Smooth muscle cell (in vitro differentiated cells): Measurements from ENCODE around the gene FAM131B. TPM values are rescaled to one million over a fixed set of nuclear protein-coding genes. Genes with fewer than 3 reads are reported as not detected.

ENCODE experiments used
- DNase-seq: peaks from one replicate; lab custom pipeline; 2025; ENCODE audit not compliant: unreplicated experiment; lab: John Stamatoyannopoulos, UW
- H2AFZ ChIP-seq: fragments of 200-600 bp; sonication (generic); 2 replicates; pipeline ENCODE4 v1.6.0; 2016; ENCODE audit warnings: antibody characterized with exemption, low read depth, mild to moderate bottlenecking
- H3F3A ChIP-seq: fragments of 200-600 bp; sonication (generic); 2 replicates; pipeline ENCODE4 v1.6.0; 2017; ENCODE audit warnings: antibody characterized with exemption, low read depth
- H3K27ac ChIP-seq: fragments of 200-600 bp; sonication (generic); 2 replicates; pipeline ENCODE4 v1.5.1; 2016; ENCODE audit warnings: low read depth, mild to moderate bottlenecking
- H3K27me3 ChIP-seq: fragments of 200-600 bp; sonication (generic); 2 replicates; pipeline ENCODE4 v1.6.1; 2016; ENCODE audit warnings: low read depth, mild to moderate bottlenecking
- H3K36me3 ChIP-seq: fragments of 200-600 bp; sonication (generic); 2 replicates; pipeline ENCODE4 v1.5.1; 2016; ENCODE audit warnings: low read depth
- H3K4me1 ChIP-seq: fragments of 200-600 bp; sonication (generic); 2 replicates; pipeline ENCODE4 v1.5.1; 2016; ENCODE audit warnings: low read depth
- H3K4me2 ChIP-seq: fragments of 200-600 bp; sonication (generic); 2 replicates; pipeline ENCODE4 v1.6.0; 2016; ENCODE audit warnings: mild to moderate bottlenecking
- H3K4me3 ChIP-seq: fragments of 200-600 bp; sonication (generic); 2 replicates; pipeline ENCODE4 v1.5.1; 2016; ENCODE audit warnings: mild to moderate bottlenecking
- H3K79me2 ChIP-seq: fragments of 200-600 bp; sonication (generic); 2 replicates; pipeline ENCODE4 v1.6.0; 2016; ENCODE audit warnings: low read depth, mild to moderate bottlenecking
- H3K9ac ChIP-seq: fragments of 200-600 bp; sonication (generic); 2 replicates; pipeline ENCODE4 v1.6.0; 2016; ENCODE audit warnings: low read depth
- H3K9me3 ChIP-seq: fragments of 200-600 bp; sonication (generic); replicated peaks from 2 replicates; pipeline ENCODE4 v1.5.1; 2016; ENCODE audit warnings: low read depth
- H4K20me1 ChIP-seq: fragments of 200-600 bp; sonication (generic); 2 replicates; pipeline ENCODE4 v1.6.0; 2016; ENCODE audit warnings: low read depth
- WGBS: methylation state at CpG from one replicate; pipeline ENCODE4 v1.1.7; 2016; ENCODE audit warnings: low lambda C conversion rate; 5-methylcytosine and 5-hydroxymethylcytosine counted together
- polyA plus RNA-seq: library from polyadenylated mRNA; unstranded; fragments of >200 nt; fragmentation: Nextera tagmentation; extraction: Ambion mirVana; gene quantifications from 2 replicates; pipeline ENCODE4 v1.2.1, GENCODE V29; 2016
- total RNA-seq: library from RNA; depleted of rRNA; stranded (reverse); fragments of >200 nt; gene quantifications from 2 replicates; pipeline ENCODE4 v1.2.3, GENCODE V29; 2014
- TF ChIP-seq, protein P1 (sequence below): fragments of 200-600 bp; sonication (generic); IDR thresholded peaks from 2 replicates; pipeline ENCODE4 v1.5.1; 2017; ENCODE audit warnings: borderline replicate concordance, mild to moderate bottlenecking, antibody characterized with exemption; ENCODE audit not compliant: insufficient read depth, poor library complexity, severe bottlenecking

The FAM131B gene
- total and polyA plus RNA-seq, 2 experiments from 2014 or later = 0.03 to 0.31 TPM

DNA sequence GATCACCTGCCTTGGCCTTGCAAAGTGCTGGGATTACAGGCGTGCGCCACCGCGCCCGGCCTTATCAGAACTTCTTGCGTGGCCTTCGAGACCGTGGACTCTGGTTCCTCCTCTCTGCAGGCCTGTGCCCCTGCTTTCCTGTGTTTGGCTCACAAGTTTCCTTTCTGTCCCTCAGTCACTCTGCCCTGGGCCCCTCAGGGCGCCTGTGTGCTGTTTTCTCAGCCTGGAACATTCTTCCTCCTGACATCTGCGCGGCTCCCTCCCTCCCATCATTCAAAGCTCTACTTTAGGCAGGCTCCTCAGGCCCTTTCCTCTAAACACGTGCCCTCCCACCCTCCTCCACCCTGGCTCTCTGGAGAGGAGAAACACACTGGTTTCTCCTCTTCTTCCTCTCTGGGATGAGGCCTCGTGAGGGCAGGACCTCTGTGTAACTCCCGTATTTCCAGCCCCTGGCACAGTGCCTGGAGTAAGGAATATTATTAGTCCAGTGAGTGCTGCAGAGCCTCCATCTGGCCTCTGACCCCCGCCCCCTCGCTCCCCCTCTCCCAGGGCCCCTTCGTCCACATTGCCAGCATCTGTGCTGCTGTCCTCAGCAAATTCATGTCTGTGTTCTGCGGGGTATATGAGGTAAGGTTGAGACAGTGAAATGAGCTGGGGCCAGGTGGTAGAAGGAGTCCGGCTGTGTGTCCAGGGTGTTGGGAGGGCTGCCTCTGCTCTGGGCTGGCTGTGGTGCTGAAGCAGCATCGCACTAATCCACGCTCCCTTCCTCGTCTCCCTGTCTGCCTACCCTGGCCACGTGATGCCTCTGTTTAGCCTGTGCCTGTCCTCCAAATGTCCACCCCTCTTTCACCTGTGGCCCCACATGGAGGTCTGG is 39.5 kb downstream of the FAM131B start:
- Histone ChIP-seq H3K4me1 (no peaks in the 10 kb centered on the region), H4K20me1 (no peaks in the 10 kb centered on the region), H3F3A (no peaks in the 10 kb centered on the region), H3K27me3 (no peaks in the 10 kb centered on the region), H3K79me2 (no peaks in the 10 kb centered on the region), H3K4me3 (no peak overlapping the region), H3K4me2 (no peak overlapping the region), H3K9me3 (no peaks in the 10 kb centered on the region), H3K36me3 (no peaks in the 10 kb centered on the region), H3K9ac (no peak overlapping the region), H3K27ac (no peak overlapping the region), H2AFZ (no peak overlapping the region)
- TF ChIP-seq, protein P1, sequence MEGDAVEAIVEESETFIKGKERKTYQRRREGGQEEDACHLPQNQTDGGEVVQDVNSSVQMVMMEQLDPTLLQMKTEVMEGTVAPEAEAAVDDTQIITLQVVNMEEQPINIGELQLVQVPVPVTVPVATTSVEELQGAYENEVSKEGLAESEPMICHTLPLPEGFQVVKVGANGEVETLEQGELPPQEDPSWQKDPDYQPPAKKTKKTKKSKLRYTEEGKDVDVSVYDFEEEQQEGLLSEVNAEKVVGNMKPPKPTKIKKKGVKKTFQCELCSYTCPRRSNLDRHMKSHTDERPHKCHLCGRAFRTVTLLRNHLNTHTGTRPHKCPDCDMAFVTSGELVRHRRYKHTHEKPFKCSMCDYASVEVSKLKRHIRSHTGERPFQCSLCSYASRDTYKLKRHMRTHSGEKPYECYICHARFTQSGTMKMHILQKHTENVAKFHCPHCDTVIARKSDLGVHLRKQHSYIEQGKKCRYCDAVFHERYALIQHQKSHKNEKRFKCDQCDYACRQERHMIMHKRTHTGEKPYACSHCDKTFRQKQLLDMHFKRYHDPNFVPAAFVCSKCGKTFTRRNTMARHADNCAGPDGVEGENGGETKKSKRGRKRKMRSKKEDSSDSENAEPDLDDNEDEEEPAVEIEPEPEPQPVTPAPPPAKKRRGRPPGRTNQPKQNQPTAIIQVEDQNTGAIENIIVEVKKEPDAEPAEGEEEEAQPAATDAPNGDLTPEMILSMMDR = no peak
- WGBS = 80% methylated on average over 23 of the region's 23 CpGs
- DNase-seq = no peak

DNA sequence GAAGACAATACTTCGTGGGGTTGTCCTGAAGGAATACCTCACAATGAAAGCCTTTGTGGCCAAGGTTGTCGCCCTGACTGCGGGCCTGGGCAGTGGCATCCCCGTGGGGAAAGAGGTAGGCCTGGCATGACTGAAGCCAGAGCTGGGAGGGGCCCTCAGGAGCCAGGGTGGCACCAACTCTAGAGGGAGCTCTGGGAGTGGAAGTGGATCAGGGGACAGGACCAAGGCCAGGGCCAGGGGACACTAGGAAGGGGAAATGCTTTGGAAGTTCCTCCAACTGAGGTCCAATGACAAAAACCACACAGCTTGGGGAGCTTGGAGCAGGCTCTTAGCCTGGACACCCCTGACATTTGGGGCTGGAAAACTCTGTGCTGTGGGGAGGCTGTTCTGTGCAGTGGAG is 40.8 kb downstream of the FAM131B start:
- H3K36me3 ChIP-seq = no peaks in the 10 kb centered on the region
- no peak overlapping the region for H3K4me2 ChIP-seq
- no peaks in the 10 kb centered on the region for H3K79me2 ChIP-seq
- H3K4me3 ChIP-seq = no peak overlapping the region
- H3K4me1 ChIP-seq = no peaks in the 10 kb centered on the region
- H3K9me3 ChIP-seq = no peaks in the 10 kb centered on the region
- H3K9ac ChIP-seq = no peak overlapping the region
- 89% methylated on average over 4 of the region's 4 CpGs for WGBS
- H3K27me3 ChIP-seq = no peaks in the 10 kb centered on the region
- no peaks in the 10 kb centered on the region for H3F3A ChIP-seq
- no peak overlapping the region for H2AFZ ChIP-seq
- DNase-seq = no peak
- TF ChIP-seq, protein P1 = no peak
- no peaks in the 10 kb centered on the region for H4K20me1 ChIP-seq
- H3K27ac ChIP-seq = no peak overlapping the region

DNA sequence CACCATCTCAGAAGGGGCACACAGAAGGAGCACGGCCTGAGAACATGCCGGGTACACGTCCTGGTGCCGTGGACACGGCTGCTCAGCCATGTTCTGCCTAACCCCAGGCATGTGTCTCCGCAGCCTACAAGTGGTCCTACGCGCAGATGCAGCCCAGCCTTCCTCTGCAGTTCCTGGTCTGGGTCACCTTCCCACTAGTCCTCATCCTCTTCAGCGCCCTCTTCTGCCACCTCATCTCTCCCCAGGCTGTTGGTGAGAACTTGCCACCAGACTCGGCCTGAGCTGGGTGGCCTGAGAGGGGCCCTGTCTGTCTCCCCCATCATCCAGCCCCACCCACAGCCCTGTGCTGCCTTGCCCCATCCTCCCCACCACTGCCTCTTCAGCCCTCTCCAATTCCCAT is 41.3 kb downstream of the FAM131B start:
- H3K4me2 ChIP-seq = no peak overlapping the region
- H3K27ac ChIP-seq = no peak overlapping the region
- 95% methylated on average over 10 of the region's 10 CpGs for WGBS
- TF ChIP-seq, protein P1 = no peak
- no peaks in the 10 kb centered on the region for H3K9me3 ChIP-seq
- H2AFZ ChIP-seq = no peak overlapping the region
- no peak overlapping the region for H3K4me3 ChIP-seq
- H3K9ac ChIP-seq = no peak overlapping the region
- H3K4me1 ChIP-seq = no peaks in the 10 kb centered on the region
- H3F3A ChIP-seq = no peaks in the 10 kb centered on the region
- H3K36me3 ChIP-seq = no peaks in the 10 kb centered on the region
- H4K20me1 ChIP-seq = no peaks in the 10 kb centered on the region
- H3K27me3 ChIP-seq = no peaks in the 10 kb centered on the region
- no peaks in the 10 kb centered on the region for H3K79me2 ChIP-seq
- no peak for DNase-seq

DNA sequence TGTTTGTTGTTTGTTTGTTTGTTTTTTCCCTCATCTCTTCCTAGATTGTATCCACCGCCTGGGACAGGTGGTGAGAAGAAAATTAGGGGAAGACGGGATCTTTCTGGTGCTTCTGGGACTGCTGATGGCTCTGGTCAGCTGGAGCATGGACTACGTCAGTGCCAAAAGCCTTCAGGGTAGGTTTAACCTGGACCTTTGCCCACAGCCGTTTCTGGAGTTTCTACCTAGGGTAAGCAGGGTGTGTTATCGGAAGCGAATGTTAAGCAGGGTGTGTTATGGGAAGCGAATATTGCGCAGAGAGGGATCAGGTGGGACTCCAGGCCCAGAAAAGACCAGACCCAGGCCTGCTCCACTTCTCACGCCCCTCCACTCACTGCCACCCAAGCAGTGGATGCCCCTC is 41.9 kb downstream of the FAM131B start:
- Histone ChIP-seq H2AFZ (no peak overlapping the region), H3K27ac (no peak overlapping the region), H3K9me3 (no peaks in the 10 kb centered on the region), H3K4me1 (no peaks in the 10 kb centered on the region), H3K79me2 (no peaks in the 10 kb centered on the region), H3K4me3 (no peak overlapping the region), H4K20me1 (no peaks in the 10 kb centered on the region), H3F3A (no peaks in the 10 kb centered on the region), H3K4me2 (no peak overlapping the region), H3K27me3 (no peaks in the 10 kb centered on the region), H3K36me3 (no peaks in the 10 kb centered on the region), H3K9ac (no peak overlapping the region)
- 82% methylated on average over 9 of the region's 9 CpGs for WGBS
- DNase-seq = no peak
- TF ChIP-seq, protein P1 = no peak
